ENCODE measurements around the gene PSMD4. TPM values are rescaled to one million over a fixed set of nuclear protein-coding genes. Genes with fewer than 3 reads are reported as not detected.

PSMD4 gene
- total RNA-seq, 4 donors from 2014 or later, result 263 to 439 (median 340) TPM

GRCh38 chr1:151294742-151295462 lies 40.4 kb downstream of the PSMD4 start:
- Histone ChIP-seq H3K36me3 (peaks cover 9 to 93% of the 10 kb centered on the region in 2 donors), H3K27ac (no peak overlapping the region), H3K4me1 (no peaks in the 10 kb centered on the region), H3K4me3 (no peak overlapping the region), H3K9me3 (no peaks in the 10 kb centered on the region), H3K27me3 (no peaks in the 10 kb centered on the region)
- TF ChIP-seq POLR2A (IDR thresholded peaks at IDR 0.05) (no peak), CTCF (IDR thresholded peaks at IDR 0.05 in 4 of 5, conservative IDR thresholded peaks at IDR 0.05 in 1 of 5) (no peak)
- ATAC-seq (no peak), DNase-seq (no peak)
- in situ Hi-C loops (cut with MboI; ENCODE audit: low sequenced_read_pairs in 4 of 4), result loop anchor here in 1 of 4 donors (10.0 kb wide), 1 partner anchor 100 kb away; the partner anchor contains the start of gene PSMB4
- intact Hi-C loops (cut with DNase I; ENCODE audit: low total_unique reads), result no loop called here

GRCh38 chr1:151309811-151310323 lies 55.3 kb downstream of the PSMD4 start:
- TF ChIP-seq CTCF (IDR thresholded peaks at IDR 0.05 in 4 of 5, conservative IDR thresholded peaks at IDR 0.05 in 1 of 5), result no peak
- TF ChIP-seq POLR2A (IDR thresholded peaks at IDR 0.05), result no peak
- ATAC-seq, result peak in 1 of 2 donors; percentile 30

GRCh38 chr1:151311011-151311410 lies 56.5 kb downstream of the PSMD4 start:
- H3K9me3 ChIP-seq, result no peaks in the 10 kb centered on the region
- in situ Hi-C loops (cut with MboI; ENCODE audit: low sequenced_read_pairs in 4 of 4) (no loop called here), intact Hi-C loops (cut with DNase I; ENCODE audit: low total_unique reads) (loop anchor here (1.0 to 5.0 kb wide), 3 partner anchors 16 to 521 kb away; partner anchors contain the start of genes PI4KB and RORC)
- H3K36me3 ChIP-seq, result peaks cover 0 to 39% of the 10 kb centered on the region in 2 donors
- H3K4me3 ChIP-seq, result peak overlapping the region in 2 of 4 donors; percentile 2 to 8
- DNase-seq (peak in 1 of 2 donors; percentile 30), ATAC-seq (peak in 1 of 2 donors; percentile 9)
- TF ChIP-seq CTCF (IDR thresholded peaks at IDR 0.05 in 4 of 5, conservative IDR thresholded peaks at IDR 0.05 in 1 of 5) (no peak), POLR2A (IDR thresholded peaks at IDR 0.05) (no peak)
- no peaks in the 10 kb centered on the region for H3K27me3 ChIP-seq
- peak overlapping the region; percentile 91 to 95 (median 93) for H3K27ac ChIP-seq
- peaks cover 55 to 69% of the 10 kb centered on the region in 2 donors for H3K4me1 ChIP-seq

More at GRCh38 chr1:151309811-151310323, 55.3 kb downstream of the PSMD4 start:
- intact Hi-C loops (cut with DNase I; ENCODE audit: low total_unique reads), result loop anchor here (5.0 kb wide), 2 partner anchors 92 to 522 kb away; partner anchors contain the start of gene RORC
- in situ Hi-C loops (cut with MboI; ENCODE audit: low sequenced_read_pairs in 4 of 4), result loop anchor here in 1 of 4 donors (10.0 kb wide), 1 partner anchor 85 kb away; the partner anchor contains the start of gene PSMB4
- Histone ChIP-seq H3K27ac (peak overlapping the region; percentile 91 to 95 (median 93)), H3K4me3 (no peak overlapping the region), H3K27me3 (no peaks in the 10 kb centered on the region), H3K36me3 (peaks cover 0 to 41% of the 10 kb centered on the region in 2 donors), H3K4me1 (peaks cover 55 to 60% of the 10 kb centered on the region in 2 donors), H3K9me3 (no peaks in the 10 kb centered on the region)
- DNase-seq, result peak in 1 of 2 donors; percentile 69

- TF ChIP-seq CTCF (IDR thresholded peaks at IDR 0.05 in 4 of 5, conservative IDR thresholded peaks at IDR 0.05 in 1 of 5) (no peak), POLR2A (IDR thresholded peaks at IDR 0.05) (peak; percentile 15 to 16)
- ATAC-seq, result peak; percentile 95 to 98
- H3K9me3 ChIP-seq, result no peaks in the 10 kb centered on the region
- H3K27me3 ChIP-seq, result no peaks in the 10 kb centered on the region
- peaks cover 55 to 69% of the 10 kb centered on the region in 2 donors for H3K4me1 ChIP-seq
- peak overlapping the region in 2 of 4 donors; percentile 8 for H3K4me3 ChIP-seq
- peaks cover 0 to 39% of the 10 kb centered on the region in 2 donors for H3K36me3 ChIP-seq
- peak; percentile 95 to 98 for DNase-seq
- peak overlapping the region; percentile 91 to 95 (median 93) for H3K27ac ChIP-seq
- in situ Hi-C loops (cut with MboI; ENCODE audit: low sequenced_read_pairs in 4 of 4) (no loop called here), intact Hi-C loops (cut with DNase I; ENCODE audit: low total_unique reads) (loop anchor here (1.0 to 5.0 kb wide), 3 partner anchors 16 to 521 kb away; partner anchors contain the start of genes PI4KB and RORC)
These were observed 57.2 kb downstream of the PSMD4 start for GRCh38 chr1:151311589-151312331.
